Adrenal gland (tissue), 12 donors: ENCODE results near the gene SLC2A9. TPM values are rescaled to one million over a fixed set of nuclear protein-coding genes. Genes with fewer than 3 reads are reported as not detected.
A peak's percentile ranks its signal among the peaks of the same experiment; 100 is the strongest.

Source experiments
- DNase-seq, 7 donors: peaks; one replicate each; pipeline ENCODE4 v3.0.0-alpha.2; 2019 to 2020
- H3K27ac ChIP-seq, 5 donors: fragments of 200-600 bp; sonication (generic) in 4 of 5; 1 replicate in 3 of 5; 2 replicates in 2 of 5; pipeline versions ENCODE4 v1.5.1 to v1.8.0; 2016 to 2020; ENCODE audit warnings: mild to moderate bottlenecking in 1 of 5
- H3K27me3 ChIP-seq: fragments of 200-600 bp; 2 replicates; pipeline ENCODE4 v1.8.0; 2021
- H3K36me3 ChIP-seq, 2 donors: fragments of 200-600 bp; replicated peaks in 1 of 2; 1 replicate in 1 of 2; 2 replicates in 1 of 2; pipeline versions ENCODE4 v1.5.1 to v1.8.0; 2018 to 2022
- H3K4me1 ChIP-seq, 2 donors: fragments of 200-600 bp; replicated peaks in 1 of 2; 1 replicate in 1 of 2; 2 replicates in 1 of 2; pipeline versions ENCODE4 v1.5.1 to v1.8.0; 2018 to 2021
- H3K4me3 ChIP-seq, 4 donors: fragments of 200-600 bp; sonication (generic) in 3 of 4; one replicate each; pipeline ENCODE4 v1.5.1; 2016 to 2018
- H3K9me3 ChIP-seq, 3 donors: fragments of 200-600 bp; sonication (generic) in 1 of 3; replicated peaks in 1 of 3; 1 replicate in 2 of 3; 2 replicates in 1 of 3; pipeline versions ENCODE4 v1.5.1 to v1.8.0; 2016 to 2021
- POLR2A ChIP-seq, 2 donors: fragments of 450-650 bp; IDR thresholded peaks; one replicate each; pipeline ENCODE4 v1.6.1; 2017; ENCODE audit warnings: antibody characterized with exemption in 2 of 2, mild to moderate bottlenecking in 2 of 2, moderate library complexity in 1 of 2
- WGBS, 4 donors: extraction: QIAGEN DNeasy Blood & Tissue Kit in 2 of 4; methylation state at CpG; one replicate each; pipeline versions ENCODE4 v1.1.5 to v1.1.7; 2013 to 2017; 5-methylcytosine and 5-hydroxymethylcytosine counted together
- intact Hi-C, 2 donors: fragments of 100-400 bp; cut with DNase I; formaldehyde crosslinking; loops; one replicate each; pipeline versions ENCODE4 v1.14.1 to v1.15.0; 2022 to 2023
- polyA plus RNA-seq, 3 donors: library from polyadenylated mRNA; stranded (reverse); fragments of 200-250 nt in 2 of 3; fragments of 350-450 nt in 1 of 3; fragmentation: Illumina TruSeq in 1 of 3; extraction: RNeasy Lipid Tissue Mini Kit (QIAGEN cat#74804) in 1 of 3; gene quantifications; one replicate each; pipeline ENCODE4 v1.2.3, GENCODE V29; 2013 to 2014
- total RNA-seq, 9 donors: library from RNA; depleted of rRNA in 4 of 9; stranded (reverse); fragments of >200 nt in 4 of 9; fragments of 120-200 nt in 1 of 9; fragmentation: NEBNext Ultra II Directional in 1 of 9; extraction: Animal tissue kit (Norgen Biotek cat#: 25700) in 1 of 9; gene quantifications; one replicate each; pipeline versions ENCODE4 v1.1.0 to v1.2.4, GENCODE V29; 2013 to 2023
- TF ChIP-seq, protein P1 (sequence below), 6 experiments: fragments of 450-650 bp in 4 of 6; fragments of 200-600 bp in 2 of 6; sonication (generic) in 1 of 6; IDR thresholded peaks; 1 replicate in 5 of 6; 2 replicates in 1 of 6; pipeline versions ENCODE4 v1.5.1 to v1.8.0; 2016 to 2021; ENCODE audit warnings: antibody characterized with exemption in 6 of 6, mild to moderate bottlenecking in 2 of 6, moderate library complexity in 1 of 6
- donor health status: healthy with polysubstance abuse.
- donor health status: Bipolar disorder and iron deficiency.
- donor health status: DM: yes; HTN: yes; CAD: no.
- donor health status: DM: no; HTN: no; CAD: no.
- donor health status: DM: no; HTN: no; CAD: no.
- donor health status: DM: yes; HTN: yes; CAD: no.

Gene SLC2A9
- total and polyA plus RNA-seq, 12 donors = 1.8 to 16.6 (median 8.5) TPM

- DNase-seq = peak in 2 of 7 donors; percentile 23 to 24
- Histone ChIP-seq H3K27ac (no peak overlapping the region), H3K27me3 (no peaks in the 10 kb centered on the region), H3K4me3 (no peak overlapping the region), H3K36me3 (no peaks in the 10 kb centered on the region), H3K4me1 (no peaks in the 10 kb centered on the region), H3K9me3 (no peaks in the 10 kb centered on the region)
- intact Hi-C loops = no loop called here
- WGBS, 4 donors = 43 to 71% (median 59%) methylated on average over 6 of the region's 6 CpGs
- TF ChIP-seq POLR2A (IDR thresholded peaks at IDR 0.05) = no peak
- TF ChIP-seq, protein P1, sequence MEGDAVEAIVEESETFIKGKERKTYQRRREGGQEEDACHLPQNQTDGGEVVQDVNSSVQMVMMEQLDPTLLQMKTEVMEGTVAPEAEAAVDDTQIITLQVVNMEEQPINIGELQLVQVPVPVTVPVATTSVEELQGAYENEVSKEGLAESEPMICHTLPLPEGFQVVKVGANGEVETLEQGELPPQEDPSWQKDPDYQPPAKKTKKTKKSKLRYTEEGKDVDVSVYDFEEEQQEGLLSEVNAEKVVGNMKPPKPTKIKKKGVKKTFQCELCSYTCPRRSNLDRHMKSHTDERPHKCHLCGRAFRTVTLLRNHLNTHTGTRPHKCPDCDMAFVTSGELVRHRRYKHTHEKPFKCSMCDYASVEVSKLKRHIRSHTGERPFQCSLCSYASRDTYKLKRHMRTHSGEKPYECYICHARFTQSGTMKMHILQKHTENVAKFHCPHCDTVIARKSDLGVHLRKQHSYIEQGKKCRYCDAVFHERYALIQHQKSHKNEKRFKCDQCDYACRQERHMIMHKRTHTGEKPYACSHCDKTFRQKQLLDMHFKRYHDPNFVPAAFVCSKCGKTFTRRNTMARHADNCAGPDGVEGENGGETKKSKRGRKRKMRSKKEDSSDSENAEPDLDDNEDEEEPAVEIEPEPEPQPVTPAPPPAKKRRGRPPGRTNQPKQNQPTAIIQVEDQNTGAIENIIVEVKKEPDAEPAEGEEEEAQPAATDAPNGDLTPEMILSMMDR (IDR thresholded peaks at IDR 0.05) = no peak
Measured at GRCh38 chr4:9880406-9881197, 140.7 kb downstream of the SLC2A9 start.

DNA sequence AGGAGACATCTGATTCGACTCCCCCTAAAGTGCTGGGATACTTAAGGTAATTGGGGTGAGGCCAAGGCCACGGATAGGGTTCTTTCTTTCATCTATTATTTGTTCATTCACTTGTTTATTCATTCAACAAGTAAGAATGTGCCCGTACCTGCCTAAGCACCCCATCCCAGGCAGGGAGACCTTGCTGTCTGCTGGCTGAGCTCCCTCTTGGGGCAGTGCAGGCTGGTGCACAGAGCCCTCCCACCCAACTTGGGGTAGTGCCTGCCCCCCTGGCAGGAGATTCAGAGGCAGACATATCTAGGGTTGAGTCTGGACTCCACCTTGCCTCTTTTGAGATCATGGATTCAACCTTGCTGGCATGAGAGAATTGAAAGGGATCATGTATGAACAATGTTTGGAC lies 144.2 kb downstream of the SLC2A9 start:
- Histone ChIP-seq H3K4me1 (no peaks in the 10 kb centered on the region), H3K4me3 (no peak overlapping the region), H3K27me3 (no peaks in the 10 kb centered on the region), H3K27ac (no peak overlapping the region), H3K9me3 (no peaks in the 10 kb centered on the region), H3K36me3 (no peaks in the 10 kb centered on the region)
- 69 to 79% (median 73%) methylated on average over 3 of the region's 3 CpGs for WGBS, 4 donors
- TF ChIP-seq, protein P1 (IDR thresholded peaks at IDR 0.05) = no peak
- TF ChIP-seq POLR2A (IDR thresholded peaks at IDR 0.05) = no peak
- intact Hi-C loops = no loop called here
- no peak for DNase-seq

- no peak overlapping the region for H3K4me3 ChIP-seq
- no peak for TF ChIP-seq POLR2A (IDR thresholded peaks at IDR 0.05)
- TF ChIP-seq, protein P1 (IDR thresholded peaks at IDR 0.05) = no peak
- no peaks in the 10 kb centered on the region for H3K4me1 ChIP-seq
- WGBS, 4 donors = 70 to 94% (median 81%) methylated on average over 1 of the region's 1 CpG
- DNase-seq = no peak
- H3K9me3 ChIP-seq = no peaks in the 10 kb centered on the region
- no peaks in the 10 kb centered on the region for H3K27me3 ChIP-seq
- no peaks in the 10 kb centered on the region for H3K36me3 ChIP-seq
- intact Hi-C loops = no loop called here
- no peak overlapping the region for H3K27ac ChIP-seq
Measured at GRCh38 chr4:9875516-9875915, 145.8 kb downstream of the SLC2A9 start.

GRCh38 chr4:9874385-9874784 lies 146.9 kb downstream of the SLC2A9 start:
- DNase-seq = no peak
- Histone ChIP-seq H3K4me3 (no peak overlapping the region), H3K4me1 (no peaks in the 10 kb centered on the region), H3K9me3 (no peaks in the 10 kb centered on the region), H3K27me3 (no peaks in the 10 kb centered on the region), H3K36me3 (no peaks in the 10 kb centered on the region), H3K27ac (no peak overlapping the region)
- no peak for TF ChIP-seq POLR2A (IDR thresholded peaks at IDR 0.05)
- TF ChIP-seq, protein P1 (IDR thresholded peaks at IDR 0.05) = no peak
- intact Hi-C loops = no loop called here
- WGBS, 4 donors = 90 to 96% (median 92%) methylated on average over 5 of the region's 5 CpGs
